Breast epithelium (tissue), 4 donors: ENCODE data around the gene KAT6B. TPM values are rescaled to one million over a fixed set of nuclear protein-coding genes. Genes with fewer than 3 reads are reported as not detected.

Source experiments
- DNase-seq, 2 donors: peaks; one replicate each; pipeline ENCODE4 v3.0.0-alpha.2; 2019; ENCODE audit warnings: low spot score in 2 of 2
- H3K27ac ChIP-seq, 2 donors: fragments of 200-600 bp; sonication (generic) in 1 of 2; one replicate each; pipeline ENCODE4 v1.5.1; 2016 to 2019; ENCODE audit warnings: mild to moderate bottlenecking in 1 of 2
- H3K27me3 ChIP-seq, 2 donors: fragments of 200-600 bp; sonication (generic) in 1 of 2; one replicate each; pipeline versions ENCODE4 v1.5.1 to v1.6.0; 2017 to 2019; ENCODE audit warnings: control low read depth in 1 of 2, mild to moderate bottlenecking in 1 of 2
- H3K36me3 ChIP-seq: fragments of 200-600 bp; one replicate; pipeline ENCODE4 v1.5.1; 2019
- H3K4me1 ChIP-seq, 2 donors: fragments of 200-600 bp; sonication (generic); one replicate each; pipeline ENCODE4 v1.5.1; 2016 to 2019; ENCODE audit warnings: control low read depth in 1 of 2
- H3K4me3 ChIP-seq, 3 donors: fragments of 200-600 bp; sonication (generic); 1 replicate in 2 of 3; 2 replicates in 1 of 3; pipeline ENCODE4 v1.5.1; 2016 to 2019; ENCODE audit warnings: mild to moderate bottlenecking in 3 of 3, moderate library complexity in 2 of 3
- H3K9me3 ChIP-seq, 2 donors: fragments of 200-600 bp; sonication (generic) in 1 of 2; one replicate each; pipeline ENCODE4 v1.5.1; 2016 to 2019; ENCODE audit warnings: control low read depth in 1 of 2
- CTCF ChIP-seq, 3 donors: fragments of 450-650 bp; IDR thresholded peaks; one replicate each; pipeline ENCODE4 v1.5.1; 2016 to 2017; ENCODE audit warnings: antibody characterized with exemption in 3 of 3, mild to moderate bottlenecking in 3 of 3, moderate library complexity in 3 of 3
- POLR2A ChIP-seq: fragments of 450-650 bp; IDR thresholded peaks from one replicate; pipeline ENCODE4 v1.6.1; 2016; ENCODE audit warnings: antibody characterized with exemption, mild to moderate bottlenecking, moderate library complexity
- POLR2AphosphoS5 ChIP-seq, 3 donors: sonication (generic); formaldehyde crosslinking; IDR thresholded peaks; one replicate each; pipeline ENCODE4 v1.6.1; 2017; ENCODE audit warnings: antibody characterized with exemption in 3 of 3
- intact Hi-C: fragments of 100-400 bp; cut with DNase I; formaldehyde crosslinking; loops from one replicate; pipeline ENCODE4 v1.15.1; 2023; ENCODE audit warnings: low total_unique reads
- total RNA-seq, 3 donors: library from RNA; depleted of rRNA; stranded (reverse); fragments of >200 nt; gene quantifications; one replicate each; pipeline ENCODE4 v1.1.0, GENCODE V29; 2016

KAT6B gene
- total RNA-seq, 3 donors from 2014 or later = 46.2 to 90.3 (median 55.7) TPM

DNA sequence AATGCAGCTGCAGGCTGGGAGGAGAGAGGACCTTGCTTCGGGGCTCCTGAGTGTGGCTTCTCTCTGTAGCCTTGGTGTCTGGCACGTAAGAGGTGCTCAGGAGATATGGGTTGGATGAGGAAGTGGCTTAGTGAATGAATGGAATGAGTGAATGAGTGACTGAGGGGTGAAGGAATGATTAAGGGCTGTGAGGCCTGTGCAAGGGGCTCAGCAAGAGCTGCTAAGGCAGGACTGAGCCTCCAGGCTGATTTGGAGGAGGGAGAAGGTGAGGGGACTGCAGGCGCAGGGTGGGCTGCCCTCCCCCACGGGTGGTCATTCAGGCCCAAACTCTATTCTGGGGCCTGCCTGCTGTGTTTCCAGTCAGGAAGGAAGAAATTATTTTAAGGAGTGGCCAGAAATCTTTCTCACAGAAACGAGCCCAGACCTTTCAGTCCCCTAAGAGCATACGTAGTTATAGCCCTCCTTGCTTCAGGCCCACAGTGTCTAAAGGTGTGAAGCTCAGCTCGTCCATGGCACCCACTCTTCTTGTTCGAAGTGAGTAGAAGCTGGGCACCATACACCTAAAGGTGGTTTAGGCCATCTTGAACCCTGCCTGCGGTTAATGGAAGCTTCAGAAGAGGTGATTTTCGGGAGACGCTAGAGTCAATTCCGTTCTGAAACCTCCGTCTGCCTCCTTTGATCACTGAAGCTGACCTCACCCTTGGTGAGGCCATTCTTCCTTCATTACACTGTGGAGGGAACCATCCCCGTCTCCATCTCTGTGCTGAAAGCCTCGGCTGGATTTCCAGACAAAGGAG lies 235.5 kb downstream of the KAT6B start:
- H3K27ac ChIP-seq = peak overlapping the region; percentile 58 to 76
- peak in 1 of 3 donors; percentile 19 for TF ChIP-seq POLR2AphosphoS5 (IDR thresholded peaks at IDR 0.05)
- no peak for TF ChIP-seq CTCF (IDR thresholded peaks at IDR 0.05)
- no peak for TF ChIP-seq POLR2A
- no peaks in the 10 kb centered on the region for H3K4me1 ChIP-seq
- no peaks in the 10 kb centered on the region for H3K9me3 ChIP-seq
- DNase-seq = no peak
- H3K27me3 ChIP-seq = no peaks in the 10 kb centered on the region
- intact Hi-C loops = no loop called here
- no peak overlapping the region for H3K4me3 ChIP-seq
- no peaks in the 10 kb centered on the region for H3K36me3 ChIP-seq

- Histone ChIP-seq H3K4me3 (no peak overlapping the region), H3K27ac (peak overlapping the region; percentile 58 to 76), H3K36me3 (no peaks in the 10 kb centered on the region), H3K27me3 (no peaks in the 10 kb centered on the region), H3K4me1 (no peaks in the 10 kb centered on the region), H3K9me3 (no peaks in the 10 kb centered on the region)
- peak in 1 of 2 donors; percentile 44 for DNase-seq
- no peak for TF ChIP-seq POLR2A
- TF ChIP-seq POLR2AphosphoS5 (IDR thresholded peaks at IDR 0.05) = no peak
- no peak for TF ChIP-seq CTCF (IDR thresholded peaks at IDR 0.05)
- intact Hi-C loops = loop anchor here (1.0 kb wide), 1 partner anchor 41 kb away; no protein-coding TSS in a partner anchor
Measured at GRCh38 chr10:75062506-75063299, 236.3 kb downstream of the KAT6B start.

GRCh38 chr10:75063461-75064230 lies 237.2 kb downstream of the KAT6B start:
- H3K9me3 ChIP-seq = no peaks in the 10 kb centered on the region
- no peak for DNase-seq
- no peak overlapping the region for H3K4me3 ChIP-seq
- no peaks in the 10 kb centered on the region for H3K4me1 ChIP-seq
- TF ChIP-seq POLR2AphosphoS5 (IDR thresholded peaks at IDR 0.05) = no peak
- TF ChIP-seq POLR2A = no peak
- no peak for TF ChIP-seq CTCF (IDR thresholded peaks at IDR 0.05)
- no peaks in the 10 kb centered on the region for H3K36me3 ChIP-seq
- H3K27ac ChIP-seq = no peak overlapping the region
- intact Hi-C loops = loop anchor here (1.0 kb wide), 1 partner anchor 40 kb away; no protein-coding TSS in a partner anchor
- no peaks in the 10 kb centered on the region for H3K27me3 ChIP-seq

DNA sequence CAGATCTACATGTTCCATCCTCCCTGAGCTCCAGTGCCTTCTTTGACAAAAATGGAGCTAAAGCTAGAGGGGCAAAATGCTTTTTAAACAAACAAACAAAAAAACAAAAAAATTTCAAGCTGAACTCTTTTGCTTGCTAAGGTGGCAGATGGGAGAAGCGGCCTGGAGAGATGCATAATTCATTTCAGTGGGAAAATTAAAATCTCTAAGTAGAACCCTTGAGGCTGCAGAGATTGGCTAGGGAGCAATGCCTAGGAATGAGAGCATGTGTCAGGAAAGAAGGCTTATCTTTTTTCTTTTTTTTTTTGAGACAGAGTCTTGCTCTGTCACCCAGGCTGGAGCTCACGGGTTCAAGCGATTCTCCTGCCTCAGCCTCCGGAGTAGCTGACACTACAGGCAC lies 238.7 kb downstream of the KAT6B start:
- TF ChIP-seq CTCF (IDR thresholded peaks at IDR 0.05) = no peak
- TF ChIP-seq POLR2AphosphoS5 (IDR thresholded peaks at IDR 0.05) = no peak
- TF ChIP-seq POLR2A = no peak
- intact Hi-C loops = no loop called here
- no peaks in the 10 kb centered on the region for H3K36me3 ChIP-seq
- H3K27ac ChIP-seq = no peak overlapping the region
- DNase-seq = no peak
- H3K4me3 ChIP-seq = no peak overlapping the region
- H3K9me3 ChIP-seq = no peaks in the 10 kb centered on the region
- H3K27me3 ChIP-seq = no peaks in the 10 kb centered on the region
- H3K4me1 ChIP-seq = no peaks in the 10 kb centered on the region
